ENCODE results near the gene MYH7B.

MYH7B gene

GRCh38 chr20:34977365-34978091, 21.9 kb downstream of the MYH7B start:
- DNase-seq = no peak

DNA sequence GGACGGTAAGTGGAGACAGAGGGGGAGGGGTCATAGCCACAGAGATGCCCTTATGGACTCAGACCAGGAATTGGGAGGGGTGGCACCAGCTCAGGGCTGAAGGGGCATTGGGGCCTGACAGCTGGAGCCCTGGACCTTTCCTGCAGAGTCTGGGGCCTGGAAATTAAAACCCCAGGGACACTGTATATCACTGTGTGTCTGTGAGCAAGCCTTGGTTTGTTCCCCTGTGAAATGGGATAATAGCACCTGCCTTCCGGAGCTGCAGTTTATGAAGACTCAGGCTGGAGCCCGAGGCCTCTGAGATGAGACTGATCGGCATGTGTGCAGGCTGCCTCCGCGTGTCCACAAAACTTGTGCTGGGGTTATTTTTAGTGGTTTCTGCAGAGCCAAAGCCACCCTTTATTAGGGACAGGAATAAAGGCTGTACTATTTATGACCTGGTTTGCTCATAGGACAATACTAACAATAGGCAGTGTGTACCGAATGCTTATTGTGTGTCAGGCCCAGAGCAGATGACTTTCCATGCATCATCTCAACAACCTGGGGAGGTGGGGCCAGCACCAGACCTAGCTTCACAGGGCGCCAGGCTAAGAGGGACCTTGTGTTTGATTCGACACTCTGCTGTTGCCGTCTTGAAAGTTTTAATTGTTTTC, 22.6 kb downstream of the MYH7B start:
- DNase-seq = no peak

DNA sequence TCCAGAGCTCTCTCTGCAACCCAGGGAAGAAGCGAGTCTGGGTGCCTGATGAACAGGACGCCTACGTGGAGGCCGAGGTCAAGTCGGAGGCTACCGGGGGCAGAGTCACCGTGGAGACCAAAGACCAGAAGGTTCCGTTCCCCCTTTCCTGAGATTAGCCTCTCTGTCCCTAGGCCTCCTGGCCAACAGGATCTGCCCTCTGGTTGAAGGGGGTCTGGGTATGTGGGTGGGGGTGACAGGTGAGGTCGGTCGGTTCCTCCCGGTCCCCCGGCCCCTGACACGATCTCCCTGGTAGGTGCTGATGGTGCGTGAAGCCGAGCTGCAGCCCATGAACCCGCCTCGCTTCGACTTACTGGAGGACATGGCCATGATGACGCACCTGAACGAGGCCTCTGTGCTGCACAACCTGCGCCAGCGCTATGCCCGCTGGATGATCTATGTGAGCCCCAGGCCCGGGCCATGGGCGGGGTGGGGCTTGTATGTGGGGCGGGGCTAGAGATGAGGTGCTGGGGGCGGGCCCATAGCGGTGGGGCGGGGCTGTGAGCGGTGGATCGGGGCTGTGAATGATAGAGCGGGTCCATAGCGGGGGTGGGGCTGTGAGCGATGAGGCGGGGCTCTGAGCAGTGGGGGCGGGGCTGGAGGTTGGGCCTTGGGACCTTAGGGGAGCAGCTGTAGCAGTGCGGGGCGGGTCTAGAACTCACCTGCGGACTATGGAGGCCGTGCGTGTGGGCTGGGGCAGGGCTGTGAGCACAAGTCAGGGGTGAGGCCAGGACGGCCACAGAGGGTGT, 23.9 kb downstream of the MYH7B start:
- DNase-seq = no peak

DNA sequence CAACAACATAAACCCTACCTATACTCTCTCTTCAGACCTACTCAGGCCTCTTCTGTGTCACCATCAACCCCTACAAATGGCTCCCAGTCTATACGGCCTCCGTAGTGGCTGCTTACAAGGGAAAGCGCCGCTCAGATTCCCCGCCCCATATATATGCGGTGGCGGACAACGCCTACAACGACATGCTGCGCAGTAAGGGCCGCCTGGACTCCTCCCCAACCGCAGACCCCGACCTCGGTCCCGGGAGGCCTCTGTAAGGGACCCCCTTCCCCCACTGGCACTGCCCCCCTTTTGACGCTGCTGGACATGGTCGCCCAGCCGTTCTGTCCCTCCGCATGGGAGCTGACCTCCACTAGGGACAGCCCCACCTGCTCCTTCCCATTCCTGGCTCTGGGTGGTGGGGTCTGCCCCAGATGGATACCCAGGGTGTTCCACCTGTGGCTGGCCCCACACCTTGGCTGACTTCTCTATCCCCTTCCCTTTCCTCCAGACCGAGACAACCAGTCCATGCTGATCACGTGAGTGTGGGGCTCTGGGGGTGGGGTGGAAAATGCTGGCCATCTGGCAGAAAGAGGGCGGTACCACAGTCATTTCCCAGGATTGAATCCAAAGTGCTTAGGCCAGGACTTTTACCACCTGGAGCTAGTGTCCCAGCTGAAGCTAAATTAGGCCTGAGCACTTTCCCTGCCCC, 25.0 kb downstream of the MYH7B start:
- no peak for DNase-seq

DNA sequence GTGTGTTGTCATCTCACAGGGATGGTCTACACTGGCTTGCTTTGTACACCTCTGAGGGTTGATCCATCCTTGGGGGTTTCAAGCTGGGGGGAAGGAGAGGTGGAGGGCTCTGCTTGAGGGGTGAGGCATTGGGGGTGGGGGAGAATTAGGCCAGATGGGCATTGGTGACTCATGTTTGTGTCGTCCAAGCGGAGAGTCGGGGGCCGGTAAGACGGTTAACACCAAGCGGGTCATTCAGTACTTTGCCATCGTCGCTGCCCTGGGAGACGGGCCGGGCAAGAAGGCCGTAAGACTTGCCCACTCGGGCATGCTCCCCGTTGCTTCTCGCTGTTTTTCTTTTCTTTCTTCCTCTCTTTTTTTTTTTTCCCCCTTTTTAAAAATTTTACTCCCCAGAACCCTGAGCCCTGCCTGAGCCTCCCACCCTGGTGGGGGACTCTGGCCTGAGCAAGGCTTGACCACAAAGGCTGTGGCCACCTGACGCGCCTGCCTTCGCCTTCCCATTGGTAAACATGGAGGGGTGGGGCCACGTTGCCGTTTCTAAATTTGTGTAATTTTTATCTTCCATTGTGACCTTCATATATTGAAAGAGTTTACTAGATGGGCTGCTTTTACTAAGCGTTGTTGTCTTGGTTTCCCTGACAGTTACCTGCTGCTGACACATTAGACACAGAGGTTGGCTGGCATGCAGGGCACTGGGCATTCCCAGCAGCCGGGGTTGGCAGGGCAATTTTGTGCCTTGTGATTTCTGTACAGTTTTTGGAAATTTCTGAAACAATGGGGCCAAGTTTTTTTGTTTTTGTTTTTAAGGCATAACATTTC, 26.8 kb downstream of the MYH7B start:
- DNase-seq = no peak

- DNase-seq = no peak
Observed at GRCh38 chr20:34983089-34983820, 27.6 kb downstream of the MYH7B start.

DNA sequence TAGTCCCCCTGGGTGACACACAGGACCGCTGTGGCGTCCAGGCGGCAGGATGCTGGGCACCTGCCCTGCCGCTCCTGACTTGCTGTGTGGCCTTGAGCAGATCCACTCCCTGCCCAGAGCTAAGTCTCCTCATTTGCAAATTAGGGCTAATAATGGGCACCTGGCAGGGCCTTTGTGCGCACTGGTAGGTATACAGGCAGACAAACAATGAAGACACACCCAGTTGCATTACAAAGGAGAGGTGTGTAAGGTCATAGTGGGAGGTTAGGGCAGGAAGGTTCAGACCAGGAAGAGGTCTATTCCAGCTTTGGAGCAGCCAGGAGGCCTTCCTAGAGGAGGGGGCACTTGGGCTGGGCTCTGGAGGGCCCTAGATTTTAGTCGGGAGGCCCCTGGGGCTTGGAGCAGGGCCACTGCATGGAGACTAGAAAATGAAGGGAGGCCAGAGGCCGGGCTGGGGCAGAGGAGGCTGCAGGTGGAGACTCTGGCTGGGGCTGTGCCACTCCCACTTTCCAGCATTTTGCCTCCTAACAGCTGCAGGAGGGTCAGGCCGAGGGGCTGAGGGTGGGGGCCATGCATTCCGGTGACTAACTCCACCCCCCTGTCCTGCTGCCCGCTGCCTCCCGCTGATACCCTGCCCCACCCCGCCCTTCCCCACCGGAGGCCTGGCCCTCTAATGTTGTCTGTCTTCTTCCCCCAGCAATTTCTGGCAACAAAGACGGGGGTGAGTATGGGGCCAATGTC, 28.5 kb downstream of the MYH7B start:
- no peak for DNase-seq

DNA sequence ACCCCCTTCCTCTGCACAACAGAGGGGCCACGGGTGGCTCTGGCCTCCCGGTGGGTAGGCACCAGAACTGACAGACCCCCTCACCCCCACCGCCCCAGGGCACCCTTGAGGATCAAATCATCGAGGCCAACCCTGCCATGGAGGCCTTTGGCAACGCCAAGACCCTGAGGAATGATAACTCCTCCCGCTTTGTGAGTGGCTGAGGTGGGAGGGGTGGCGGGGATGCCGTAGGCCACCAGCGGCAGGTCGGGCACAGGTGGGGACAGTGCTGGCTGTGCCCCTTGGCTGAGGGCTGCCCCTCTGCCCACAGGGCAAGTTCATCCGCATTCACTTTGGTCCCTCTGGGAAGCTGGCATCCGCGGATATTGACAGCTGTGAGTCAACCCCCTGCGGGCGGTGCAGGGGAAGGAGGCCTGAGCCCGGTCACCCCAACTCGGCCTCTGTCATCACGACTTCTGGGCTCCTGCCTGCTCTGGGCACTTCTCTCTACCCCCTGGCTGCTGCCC, 29.1 kb downstream of the MYH7B start:
- no peak for DNase-seq

GRCh38 chr20:34985461-34986310, 30.0 kb downstream of the MYH7B start:
- DNase-seq = no peak

- DNase-seq = no peak
Observed at GRCh38 chr20:34986311-34987287, 30.9 kb downstream of the MYH7B start.

DNA sequence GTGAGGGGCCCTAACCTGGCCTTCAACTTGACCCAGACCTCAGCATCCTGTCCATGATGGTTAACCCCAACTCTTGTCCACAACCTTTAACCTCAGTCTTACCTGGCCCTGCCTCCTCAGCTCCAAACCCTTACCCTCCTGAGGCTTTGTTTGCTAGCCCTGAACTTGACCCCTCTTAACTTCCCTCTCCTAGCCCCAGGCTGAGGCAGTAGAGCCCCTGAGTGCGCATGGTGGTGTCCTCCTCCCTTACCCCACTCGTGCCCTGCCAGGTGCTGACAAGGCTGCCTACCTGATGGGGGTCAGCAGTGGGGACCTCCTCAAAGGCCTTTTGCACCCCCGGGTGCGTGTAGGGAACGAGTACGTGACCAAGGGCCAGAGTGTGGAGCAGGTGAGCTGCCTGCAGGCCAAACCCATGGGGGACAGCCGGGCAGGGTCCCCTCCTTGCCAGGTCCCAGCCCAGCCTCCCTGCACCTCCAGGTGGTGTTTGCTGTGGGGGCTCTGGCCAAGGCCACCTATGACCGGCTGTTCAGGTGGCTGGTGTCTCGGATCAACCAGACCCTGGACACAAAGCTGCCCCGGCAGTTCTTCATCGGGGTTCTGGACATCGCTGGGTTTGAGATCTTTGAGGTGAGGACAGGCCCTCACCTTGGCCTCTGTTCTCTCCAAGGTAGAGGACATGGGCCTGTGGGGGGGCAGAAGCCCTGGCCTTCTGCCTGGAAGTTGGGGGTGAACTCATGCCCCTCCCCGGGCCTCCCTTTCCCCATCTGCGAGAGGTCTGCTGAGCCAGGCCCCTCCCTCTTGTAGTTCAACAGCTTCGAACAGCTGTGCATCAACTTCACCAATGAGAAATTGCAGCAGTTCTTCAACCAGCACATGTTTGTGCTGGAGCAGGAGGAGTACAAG, 31.9 kb downstream of the MYH7B start:
- DNase-seq = no peak

GRCh38 chr20:34988191-34988540, 32.5 kb downstream of the MYH7B start:
- DNase-seq = no peak

DNA sequence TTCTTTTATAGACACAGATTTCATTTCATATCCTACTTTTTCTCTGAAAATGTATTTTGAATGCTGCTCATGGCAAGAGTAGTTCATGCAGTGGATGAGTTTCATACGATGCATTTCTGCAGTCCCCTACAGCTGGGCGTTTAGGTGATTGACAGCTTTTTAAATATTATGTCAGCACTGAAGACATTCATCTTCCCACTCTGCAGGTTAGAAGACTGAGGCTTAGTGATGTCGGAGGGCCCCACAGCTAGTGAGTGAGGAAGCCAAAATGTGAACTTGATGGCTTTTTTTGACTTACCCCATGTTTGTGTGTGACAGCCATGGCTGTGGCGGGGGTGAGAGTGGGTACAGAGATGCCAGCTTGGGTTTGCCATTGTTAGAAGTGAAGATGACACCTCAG, 33.5 kb downstream of the MYH7B start:
- no peak for DNase-seq

DNA sequence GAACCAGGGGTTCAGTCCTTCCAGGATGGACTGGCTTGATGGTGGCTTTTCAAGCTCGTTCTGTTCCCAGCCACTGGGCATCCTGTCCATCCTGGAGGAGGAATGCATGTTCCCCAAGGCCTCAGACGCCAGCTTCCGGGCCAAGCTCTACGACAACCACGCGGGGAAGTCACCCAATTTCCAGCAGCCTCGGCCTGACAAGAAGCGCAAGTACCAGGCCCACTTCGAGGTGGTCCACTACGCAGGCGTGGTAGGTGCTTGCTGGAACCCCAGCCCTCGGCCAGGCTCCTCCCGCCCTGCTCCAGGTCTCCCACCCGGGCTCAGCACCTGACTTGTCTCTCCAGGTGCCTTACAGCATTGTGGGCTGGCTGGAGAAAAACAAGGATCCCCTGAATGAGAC, 34.0 kb downstream of the MYH7B start:
- no peak for DNase-seq

DNA sequence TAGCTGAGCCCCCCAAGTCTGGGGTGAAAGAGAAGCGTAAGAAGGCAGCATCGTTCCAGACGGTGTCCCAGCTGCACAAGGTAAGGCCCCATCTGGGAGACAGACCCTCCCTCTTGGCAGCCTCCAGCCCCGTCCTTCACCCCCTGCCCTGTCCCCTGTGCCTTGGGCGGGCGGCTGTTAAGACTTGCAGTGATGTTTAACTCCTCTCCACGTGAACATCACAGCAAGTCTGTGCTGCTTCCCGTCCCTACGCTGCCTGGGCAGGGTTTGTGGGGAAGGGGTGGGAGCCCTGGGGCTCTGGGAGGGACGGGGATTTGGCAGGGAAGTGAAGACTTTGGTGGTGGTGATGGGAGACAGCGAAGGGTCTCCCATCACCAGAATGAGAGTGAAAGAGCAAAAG, 34.6 kb downstream of the MYH7B start:
- no peak for DNase-seq

- no peak for DNase-seq
Observed at GRCh38 chr20:34990661-34991214, 35.1 kb downstream of the MYH7B start.

- no peak for DNase-seq
Observed at GRCh38 chr20:34992751-34993417, 37.2 kb downstream of the MYH7B start.
